HG02981 (cell line): ENCODE results near the gene GLCE.
"Not testable (repeated sequence)": the region's sequence is repeated elsewhere in the genome, so short reads cannot be mapped to it uniquely, and the experiment has no call there.

Experiments used
- ATAC-seq: cut with Tn5 transposase; IDR thresholded peaks from one replicate; pipeline ENCODE4 v1.9.1; 2021; ENCODE audit warnings: mild to moderate bottlenecking, moderate library complexity; ENCODE audit not compliant: unreplicated experiment

GLCE gene

DNA sequence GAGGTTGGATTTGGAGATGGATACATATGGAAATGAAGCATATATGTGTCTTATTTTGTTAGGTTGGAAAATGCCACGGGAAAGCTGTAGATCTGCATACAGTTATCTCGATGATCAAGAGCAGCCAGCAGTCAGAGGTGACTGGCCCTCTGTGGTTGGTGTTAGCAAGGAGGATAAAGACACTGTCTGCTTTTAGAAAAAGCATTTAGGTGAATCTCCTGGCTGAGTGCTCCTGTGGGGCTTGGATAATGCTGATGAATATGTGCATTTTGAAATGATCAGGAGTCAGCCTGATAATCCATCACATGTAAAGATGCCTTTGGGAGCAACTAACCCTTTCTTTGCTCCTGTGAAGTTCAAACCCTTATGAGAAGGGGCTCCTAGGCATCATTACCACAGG, 24.9 kb upstream of the GLCE start:
- no peak for ATAC-seq

DNA sequence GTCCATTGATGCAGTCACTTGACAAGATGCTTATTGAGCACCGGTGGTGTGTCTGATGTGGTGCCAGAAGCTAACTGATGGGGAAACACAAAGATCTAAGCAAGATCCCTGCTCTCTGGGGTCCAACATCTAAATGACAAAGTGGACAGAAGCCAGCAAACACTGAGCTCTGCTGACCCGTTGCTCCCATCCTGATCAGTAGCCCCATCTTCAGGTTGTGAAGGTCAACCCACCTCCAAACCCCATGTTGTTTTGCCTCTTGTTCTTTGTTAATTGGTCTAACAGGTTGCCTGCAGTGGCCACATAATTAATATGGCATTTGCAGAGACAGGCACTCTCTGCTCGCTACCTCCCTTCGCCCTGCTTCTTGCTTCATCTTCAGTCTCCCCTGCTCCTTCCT, 21.5 kb upstream of the GLCE start:
- ATAC-seq: no peak

DNA sequence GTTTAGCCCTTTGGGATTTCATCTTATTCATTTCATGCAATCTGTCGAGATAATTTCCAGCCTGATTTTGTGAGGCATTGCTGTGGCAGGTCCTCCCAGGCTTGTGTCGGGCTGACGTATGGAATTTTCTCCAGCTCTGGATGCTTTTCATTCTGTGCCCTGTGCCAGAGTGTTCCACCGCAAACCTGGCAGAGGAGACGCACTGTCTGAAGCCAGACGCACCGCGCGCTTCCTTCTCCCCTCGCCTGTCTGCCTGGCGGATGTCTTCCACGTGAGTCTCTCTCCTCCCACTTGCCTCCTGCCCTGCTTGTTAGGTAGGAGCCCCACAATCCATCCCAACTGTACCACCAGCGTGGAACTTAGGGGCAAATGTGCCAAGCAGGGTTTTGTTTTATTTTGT, 20.1 kb upstream of the GLCE start:
- no peak for ATAC-seq

DNA sequence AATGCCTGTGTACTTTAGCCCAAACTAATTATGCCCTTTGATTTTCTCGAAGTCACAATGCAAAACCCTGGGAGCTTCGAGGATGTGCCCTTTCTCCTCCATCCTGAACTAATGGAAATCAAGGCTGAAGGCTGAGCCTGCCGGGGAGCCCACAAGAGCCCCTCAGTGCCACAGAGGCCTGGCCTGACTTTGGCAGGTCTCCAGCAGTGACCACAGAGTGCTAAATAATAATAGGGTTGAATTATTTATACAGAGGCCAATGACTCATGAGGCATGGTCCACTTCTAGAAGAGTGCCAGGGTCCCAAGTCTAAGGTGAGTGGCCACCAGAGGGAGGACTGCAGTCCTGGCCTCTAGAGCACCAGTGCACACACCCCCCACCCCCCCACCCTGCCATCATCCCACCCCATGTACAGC, 19.1 kb upstream of the GLCE start:
- ATAC-seq: no peak

DNA sequence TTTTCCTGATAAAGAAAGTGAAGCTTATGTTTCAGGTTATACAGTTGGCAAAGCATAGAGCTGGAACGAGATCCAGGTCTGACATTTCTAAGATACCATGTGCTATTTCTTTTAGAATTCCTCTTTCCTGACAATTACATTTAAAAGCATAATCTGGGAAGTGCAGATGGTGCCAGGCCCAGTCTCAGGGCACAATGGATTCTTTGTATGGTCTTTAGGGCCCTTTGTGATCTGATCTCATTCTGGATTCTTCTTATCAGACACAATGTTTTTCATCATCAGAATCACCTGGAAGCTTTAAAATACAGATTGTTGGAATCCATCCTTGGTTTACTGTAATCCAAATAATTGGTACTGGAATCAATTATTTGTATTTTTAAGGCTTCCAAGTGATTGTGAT, 18.6 kb upstream of the GLCE start:
- ATAC-seq: no peak

DNA sequence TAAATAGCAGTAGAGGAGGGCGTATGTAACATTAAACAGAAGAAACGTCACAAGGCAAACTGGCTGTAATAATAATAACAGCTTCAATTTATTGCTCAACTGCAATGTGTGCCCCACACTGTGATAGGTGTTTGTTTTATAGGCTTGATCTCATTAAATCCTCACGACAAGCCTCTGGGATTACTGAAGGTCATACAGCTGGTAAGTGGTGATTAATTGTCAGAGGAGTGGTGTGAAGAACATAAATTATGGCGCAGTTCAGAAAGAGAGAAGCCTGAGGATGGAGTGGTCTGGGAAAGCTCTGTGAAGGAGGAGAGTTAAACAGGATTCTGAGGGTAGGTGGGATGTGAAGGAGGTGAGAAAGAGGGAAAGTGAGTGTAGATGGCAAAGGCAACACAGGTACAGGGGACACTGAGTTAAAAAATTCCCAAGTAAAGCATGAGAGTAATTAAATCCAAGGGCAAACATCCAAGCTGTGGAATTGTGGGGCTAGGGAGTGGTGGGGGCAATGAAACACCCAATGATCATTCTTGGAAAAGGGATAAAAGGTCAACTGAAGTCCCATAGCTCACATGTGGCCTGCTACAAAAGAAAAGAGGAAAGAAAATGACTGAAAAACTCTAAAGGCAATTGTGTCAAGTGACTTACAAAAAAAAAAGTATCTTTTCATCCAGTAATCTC, 16.5 kb upstream of the GLCE start:
- no peak for ATAC-seq

DNA sequence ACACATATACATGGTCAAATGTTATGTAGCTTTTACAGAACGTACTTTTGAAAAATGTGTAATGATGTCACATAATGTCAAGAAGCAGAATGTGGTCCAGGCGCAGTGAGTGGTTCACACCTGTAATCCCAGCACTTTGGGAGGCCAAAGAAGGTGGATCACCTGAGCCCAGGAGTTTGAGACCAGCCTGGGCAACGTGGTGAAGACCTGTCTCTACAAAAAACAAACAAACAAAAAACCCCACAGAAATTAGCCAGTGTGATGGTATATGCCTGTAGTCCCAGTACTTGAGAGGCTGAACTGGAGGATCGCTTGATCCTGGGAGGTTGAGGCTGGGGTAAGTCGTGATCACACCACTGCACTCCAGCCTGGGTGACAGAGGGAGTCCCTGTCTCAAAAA, 15.9 kb upstream of the GLCE start:
- ATAC-seq: no peak

DNA sequence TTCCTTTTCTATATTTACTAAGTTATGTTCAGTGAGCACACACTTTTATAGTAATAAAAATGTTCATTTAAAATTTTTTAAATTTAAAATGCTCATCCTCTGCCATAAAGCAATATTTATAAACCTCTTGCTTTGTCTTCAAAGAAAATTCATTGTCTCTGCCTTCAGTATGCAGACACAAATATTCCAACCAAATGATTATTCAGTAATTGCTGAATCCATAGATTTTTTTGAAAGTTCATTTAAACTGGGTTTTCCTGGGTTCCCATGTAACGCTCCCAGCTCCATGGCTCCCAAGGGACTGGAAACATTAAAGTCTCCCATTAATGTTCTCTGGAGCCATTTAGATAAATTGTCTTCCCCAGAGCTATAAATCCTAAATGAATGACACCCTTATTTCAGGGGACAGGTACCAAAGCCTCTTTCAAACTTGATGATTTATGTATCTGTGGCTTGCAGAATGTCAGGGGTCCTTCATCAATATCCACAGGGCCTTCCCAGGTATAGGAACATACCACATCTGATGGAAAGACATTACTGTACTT, 15.2 kb upstream of the GLCE start:
- ATAC-seq: no peak

DNA sequence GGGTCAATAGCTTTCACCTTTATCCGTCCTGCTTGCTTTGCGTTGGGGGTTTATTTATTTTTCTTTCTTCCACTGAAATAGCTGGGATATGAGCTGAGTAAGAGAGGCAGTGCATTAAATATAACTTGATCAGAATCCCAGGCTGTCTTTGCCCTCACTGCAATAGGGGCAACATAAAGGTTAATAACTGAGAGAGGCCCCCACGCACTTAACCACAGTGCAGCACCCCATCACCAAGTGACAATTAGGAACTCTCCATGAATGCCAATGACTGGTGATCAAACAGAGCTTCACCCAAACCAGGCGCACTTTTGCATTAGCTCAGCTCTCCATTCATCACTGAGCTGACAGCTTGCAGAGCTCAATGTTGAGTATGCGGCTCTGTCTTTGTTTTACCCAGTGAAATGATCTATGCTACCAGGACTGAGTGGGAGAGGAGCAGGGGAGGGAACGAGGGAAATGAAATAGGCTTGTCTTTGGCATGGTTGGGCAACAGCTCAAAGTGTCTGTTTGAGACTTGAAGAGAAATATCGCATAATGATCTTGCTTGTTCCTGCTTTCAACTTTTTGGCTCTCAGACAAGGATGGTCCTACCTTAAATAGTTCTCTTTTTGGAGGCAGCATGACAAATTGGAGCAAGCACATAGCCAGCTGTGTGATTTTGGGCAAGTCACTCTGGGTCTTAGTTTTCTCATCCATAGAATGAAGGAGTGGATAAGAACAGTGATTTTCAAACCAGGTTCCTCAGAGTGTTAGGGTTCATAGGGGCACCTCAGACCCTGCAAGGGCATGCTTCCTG, 14.5 kb upstream of the GLCE start:
- ATAC-seq: no peak

DNA sequence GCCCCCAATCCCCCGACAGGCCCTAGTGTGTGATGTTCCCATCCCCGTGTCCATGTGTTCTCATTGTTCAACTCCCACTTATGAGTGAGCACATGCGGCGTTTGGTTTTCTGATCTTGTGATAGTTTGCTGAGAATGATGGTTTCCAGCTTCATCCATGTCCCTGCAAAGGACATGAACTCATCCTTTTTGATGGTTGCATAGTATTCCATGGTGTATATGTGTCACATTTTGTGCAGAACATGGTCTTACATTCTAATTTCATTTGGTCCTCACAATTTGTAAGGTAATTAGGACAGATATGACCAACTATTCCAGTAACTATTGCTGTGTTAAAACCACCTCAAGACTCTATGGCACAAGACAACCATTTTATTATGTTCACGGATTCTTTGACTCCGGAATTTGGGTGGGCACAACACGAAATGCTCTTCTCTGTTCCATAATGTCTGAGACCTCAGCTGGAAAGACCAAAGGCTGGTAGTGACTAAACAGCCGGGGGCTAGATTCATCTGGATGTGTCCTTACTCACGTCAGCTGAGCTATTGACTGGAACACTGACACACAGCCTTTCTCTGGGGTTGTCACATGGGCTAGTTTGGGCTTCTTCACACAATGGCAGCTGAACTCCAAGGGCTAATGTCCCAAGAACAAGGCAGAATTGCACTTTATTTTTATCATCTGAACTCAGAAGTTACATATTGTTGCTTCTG, 13.6 kb upstream of the GLCE start:
- no peak for ATAC-seq

DNA sequence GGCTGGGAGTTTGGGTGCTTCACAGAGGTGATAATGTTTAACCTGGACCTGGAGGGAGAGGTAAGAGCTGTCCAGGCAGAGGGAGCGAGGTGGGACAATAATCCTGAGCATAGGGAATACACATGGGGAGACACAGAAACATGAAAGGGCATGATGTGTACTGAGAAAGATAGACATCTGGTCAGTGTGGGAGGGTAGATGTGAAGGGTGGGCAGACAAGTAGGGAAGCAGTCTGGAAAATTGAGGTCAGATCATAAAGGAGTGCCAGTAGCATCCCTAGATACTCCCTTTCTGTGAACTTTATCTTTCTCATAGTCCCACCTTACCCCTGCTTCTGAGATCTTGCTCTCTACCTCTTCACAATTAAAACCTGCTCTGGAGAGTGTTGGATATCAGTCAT, 12.0 kb upstream of the GLCE start:
- ATAC-seq: no peak

DNA sequence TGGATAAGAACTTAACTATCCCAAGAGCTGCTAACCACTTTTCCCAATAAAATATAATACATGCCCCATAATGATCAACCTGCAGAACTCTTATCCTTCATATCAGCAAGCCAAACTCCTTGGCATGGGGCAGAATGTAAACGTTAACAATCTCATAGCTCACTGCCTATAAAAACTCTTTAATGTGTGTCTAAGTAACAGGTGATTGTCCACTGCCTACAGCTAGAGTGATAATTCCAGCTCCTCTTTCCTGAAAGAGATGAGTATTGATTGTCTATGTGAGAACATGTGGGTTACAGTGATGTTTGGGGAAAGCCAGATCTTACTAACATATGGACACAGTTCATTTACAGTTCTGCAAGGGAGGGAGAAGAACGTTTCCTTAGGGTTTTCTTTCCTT, 11.3 kb upstream of the GLCE start:
- ATAC-seq: no peak

DNA sequence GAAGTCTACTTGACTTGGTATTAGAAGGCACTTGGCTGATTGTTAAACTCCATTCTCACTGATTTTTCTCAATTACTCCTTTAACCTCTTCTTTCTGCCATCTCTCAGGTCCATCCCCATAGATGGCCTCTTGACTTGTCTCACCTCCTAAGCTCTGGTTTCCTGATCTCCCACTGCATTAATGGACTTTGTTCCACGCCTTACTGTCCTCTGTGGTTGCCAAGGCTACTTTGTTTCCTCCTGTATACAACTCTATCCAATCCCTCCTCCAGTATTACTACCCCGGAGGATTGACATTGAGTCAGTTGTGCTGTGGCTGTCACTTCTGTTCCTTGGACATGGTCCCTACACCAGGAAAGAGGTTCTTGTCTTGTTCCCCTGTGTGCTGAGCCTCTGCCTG, 10.6 kb upstream of the GLCE start:
- no peak for ATAC-seq

DNA sequence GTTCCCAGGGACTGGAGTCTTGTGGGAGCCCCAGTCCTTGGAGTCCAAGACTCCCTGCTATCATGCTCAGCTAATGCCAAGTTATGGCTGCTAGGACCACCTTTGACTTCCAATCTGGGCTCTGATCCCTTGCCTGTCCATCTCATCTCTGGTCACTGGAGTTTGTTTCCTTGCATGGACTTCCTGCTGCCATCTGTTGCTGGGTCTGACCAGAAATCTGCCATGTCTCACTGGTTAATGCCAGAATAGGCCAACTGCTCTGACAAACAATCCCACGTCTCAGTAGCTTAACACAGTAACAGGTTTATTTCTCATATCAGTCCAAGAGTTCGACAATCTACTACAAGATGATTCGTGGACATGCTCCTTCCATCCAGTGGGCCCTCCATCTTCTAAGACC, 10.1 kb upstream of the GLCE start:
- ATAC-seq: no peak

DNA sequence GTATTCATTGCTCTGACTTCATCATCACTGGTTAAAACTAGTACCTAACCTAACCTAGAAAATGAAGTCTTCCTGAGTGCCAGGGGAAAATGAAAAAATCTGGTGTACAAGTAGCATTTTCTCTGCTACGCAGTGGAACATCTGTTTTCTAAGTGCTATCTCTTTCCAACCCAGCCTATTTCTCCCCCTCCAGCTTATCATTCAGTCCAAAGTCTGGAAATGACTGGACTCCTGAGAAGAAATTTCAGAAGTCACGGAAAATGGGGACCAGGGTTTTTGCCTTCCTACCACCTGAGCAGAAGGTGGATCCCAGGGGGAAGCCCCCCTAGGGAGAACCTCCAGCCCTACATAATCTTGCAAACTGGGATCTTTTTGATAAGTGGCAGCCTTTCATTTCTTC, 9.6 kb upstream of the GLCE start:
- no peak for ATAC-seq

DNA sequence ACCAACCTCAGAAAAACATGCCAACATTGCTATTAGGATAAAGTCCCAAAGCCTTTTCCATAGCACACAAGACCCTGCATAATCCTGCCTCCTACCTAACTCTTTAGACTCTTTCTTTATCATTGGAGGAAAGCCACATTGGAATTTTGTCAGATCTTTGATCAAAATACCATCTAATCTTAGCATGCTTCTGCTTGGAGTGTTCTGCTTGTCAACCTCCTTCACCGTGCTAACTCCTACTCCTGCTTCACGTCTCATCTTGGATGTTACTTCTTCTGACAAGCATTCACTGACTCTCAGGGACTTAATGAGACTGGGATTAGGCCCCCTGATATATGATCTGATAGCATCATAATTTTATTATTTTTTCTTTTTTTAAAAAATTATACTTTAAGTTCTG, 7.4 kb upstream of the GLCE start:
- ATAC-seq: no peak

DNA sequence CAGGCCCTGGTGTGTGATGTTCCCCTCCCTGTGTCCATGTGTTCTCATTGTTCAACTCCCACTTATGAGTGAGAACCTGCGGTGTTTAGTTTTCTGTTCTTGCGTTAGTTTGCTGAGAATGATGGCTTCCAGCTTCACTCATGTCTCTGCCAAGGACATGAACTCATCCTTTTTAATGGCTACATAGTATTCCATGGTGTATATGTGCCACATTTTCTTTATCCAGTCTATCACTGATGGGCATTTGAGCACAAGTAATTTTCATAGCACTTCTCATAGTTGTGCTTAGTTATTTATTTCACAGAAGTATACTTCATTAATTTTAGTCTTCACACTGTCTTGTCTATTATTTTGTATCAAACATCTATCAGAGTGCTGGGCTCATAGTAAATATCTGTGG, 6.8 kb upstream of the GLCE start:
- ATAC-seq: not testable (repeated sequence)

DNA sequence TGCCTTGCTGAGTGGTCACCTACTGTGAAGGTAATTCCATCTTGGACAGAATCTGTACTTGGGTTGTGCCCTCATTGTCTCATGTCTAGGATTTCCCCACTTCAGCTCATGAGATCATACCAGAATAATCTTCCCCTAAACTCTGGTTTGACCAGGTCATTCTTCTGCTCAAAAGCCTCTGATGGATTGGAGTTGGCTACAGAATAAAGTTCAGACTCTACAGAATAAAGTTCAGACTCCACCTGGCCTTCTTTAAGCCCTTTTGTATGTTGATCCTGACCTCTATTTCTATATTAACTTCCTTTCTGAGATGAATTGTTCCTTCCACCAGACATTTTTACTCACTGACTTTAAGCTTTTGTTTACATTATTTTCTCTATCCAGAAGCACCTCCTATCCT, 6.4 kb upstream of the GLCE start:
- ATAC-seq: no peak

DNA sequence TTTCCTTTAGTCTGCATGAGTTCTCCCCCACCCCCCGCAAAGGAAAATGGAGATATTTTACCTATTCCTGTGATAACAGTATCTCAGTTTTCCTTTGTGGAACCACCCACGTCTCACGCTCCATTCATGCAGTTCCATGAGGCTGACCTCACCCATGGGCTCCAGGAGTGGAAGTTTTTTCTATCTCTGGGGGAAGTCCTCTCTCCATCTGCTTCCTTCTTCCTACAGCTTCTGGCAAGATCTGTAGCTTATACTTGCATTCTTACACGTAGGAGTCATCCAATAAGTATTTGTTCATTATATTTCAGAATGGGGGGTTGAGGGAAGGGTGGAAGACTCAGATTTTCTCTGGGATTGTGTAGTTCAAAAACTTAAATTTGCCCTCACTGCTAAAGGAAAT, 5.8 kb upstream of the GLCE start:
- no peak for ATAC-seq

DNA sequence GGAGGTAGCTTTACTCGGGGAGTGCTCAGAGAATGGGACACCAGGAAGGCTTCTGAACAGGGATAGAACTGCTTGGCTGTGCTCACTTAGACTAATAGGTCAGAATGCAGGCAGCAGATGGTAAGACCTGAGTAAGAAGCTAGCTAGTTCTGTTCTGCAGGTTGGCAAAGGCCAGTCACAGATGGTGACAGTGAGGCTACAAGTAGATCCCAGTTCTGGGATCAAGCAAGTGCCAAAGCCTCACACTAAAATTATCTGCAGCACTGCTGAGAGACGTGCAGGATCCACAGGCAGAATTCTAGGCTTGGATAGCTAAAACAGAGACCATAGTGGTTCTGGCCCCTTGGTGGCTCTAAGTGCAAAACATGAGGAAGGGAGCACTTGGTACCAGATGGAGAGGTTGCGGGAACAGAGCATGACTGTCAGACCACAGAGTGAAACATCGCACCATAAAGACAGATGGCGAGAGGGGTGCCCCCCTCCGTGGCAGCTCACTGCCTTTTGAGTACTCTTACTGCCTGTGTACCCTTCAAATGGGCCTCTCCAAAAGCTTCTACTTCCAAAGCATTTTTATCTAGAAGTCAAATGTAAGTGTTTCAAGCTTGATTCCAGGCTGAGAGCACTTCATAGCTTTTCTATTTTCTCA, 3.6 kb upstream of the GLCE start:
- no peak for ATAC-seq

DNA sequence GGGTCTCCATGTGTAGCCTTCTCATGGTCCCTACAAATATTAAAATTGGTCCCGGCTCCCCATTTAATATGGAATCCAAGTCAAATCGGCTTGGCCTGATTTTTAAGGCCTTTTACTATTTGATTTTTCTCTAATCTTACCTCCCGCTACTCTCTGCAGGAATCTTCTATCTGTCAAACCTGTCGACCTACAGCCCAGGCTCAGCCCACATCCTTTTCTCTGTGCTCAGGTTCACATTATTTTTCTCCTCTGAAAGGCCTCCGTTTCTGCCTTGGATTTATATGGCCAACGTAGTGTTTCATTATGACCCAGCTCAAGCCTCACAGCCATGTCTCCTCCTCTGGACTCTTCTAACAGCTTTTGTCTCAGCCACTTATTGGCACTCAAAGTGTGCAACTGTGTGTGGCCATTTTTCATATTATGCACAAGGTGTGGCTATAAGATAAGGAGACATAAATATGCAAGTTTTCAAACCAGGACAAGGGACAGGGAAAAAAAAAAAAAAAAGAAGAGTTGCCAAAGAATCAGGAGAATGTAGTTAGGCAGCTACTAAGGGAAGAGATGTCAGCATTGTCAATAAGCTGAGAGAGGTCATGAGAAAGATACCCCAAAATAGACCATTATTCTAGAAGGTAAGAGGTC, 2.1 kb upstream of the GLCE start:
- ATAC-seq: no peak
